Heart right ventricle (tissue), 16 donors: Measurements from ENCODE around the gene FGF1. TPM values are rescaled to one million over a fixed set of nuclear protein-coding genes. Genes with fewer than 3 reads are reported as not detected.

Experiments used
- ATAC-seq, 8 donors: fragments of 200-7000 bp; cut with Tn5 transposase; one replicate each; pipeline ENCODE4 v1.9.1; 2020; ENCODE audit warnings: mild to moderate bottlenecking in 8 of 8, moderate library complexity in 8 of 8, moderate number of reproducible peaks in 1 of 8
- DNase-seq, 2 donors: peaks; one replicate each; pipeline ENCODE4 v3.0.0-alpha.2; 2020
- H3K27ac ChIP-seq, 10 donors: fragments of 200-600 bp; sonication (generic) in 2 of 10; one replicate each; pipeline versions ENCODE4 v1.5.0 to v1.8.0; 2020 to 2022; ENCODE audit warnings: mild to moderate bottlenecking in 3 of 10
- H3K27me3 ChIP-seq, 7 donors: fragments of 200-600 bp; one replicate each; pipeline ENCODE4 v1.8.0; 2021 to 2022; ENCODE audit warnings: mild to moderate bottlenecking in 2 of 7
- H3K36me3 ChIP-seq, 9 donors: fragments of 200-600 bp; sonication (generic) in 1 of 9; one replicate each; pipeline versions ENCODE4 v1.5.0 to v1.8.0; 2020 to 2022; ENCODE audit warnings: mild to moderate bottlenecking in 2 of 9
- H3K4me1 ChIP-seq, 9 donors: fragments of 200-600 bp; sonication (generic) in 1 of 9; one replicate each; pipeline versions ENCODE4 v1.5.0 to v1.8.0; 2020 to 2022; ENCODE audit warnings: mild to moderate bottlenecking in 4 of 9
- H3K4me3 ChIP-seq, 10 donors: fragments of 200-600 bp; sonication (generic) in 2 of 10; one replicate each; pipeline versions ENCODE4 v1.5.0 to v1.8.0; 2020 to 2022; ENCODE audit warnings: mild to moderate bottlenecking in 7 of 10, moderate library complexity in 2 of 10
- H3K9me3 ChIP-seq, 11 donors: fragments of 200-600 bp in 10 of 11; sonication (generic) in 2 of 11; one replicate each; pipeline versions ENCODE4 v1.5.0 to v1.8.0; 2013 to 2022; ENCODE audit warnings: mild to moderate bottlenecking in 2 of 11, control low read depth in 1 of 11, moderate library complexity in 1 of 11
- WGBS, 2 donors: extraction: QIAGEN DNeasy Blood & Tissue Kit; methylation state at CpG; one replicate each; pipeline ENCODE4 v1.1.7; 2013; ENCODE audit warnings: inconsistent platforms in 1 of 2; 5-methylcytosine and 5-hydroxymethylcytosine counted together
- intact Hi-C, 10 donors: fragments of 100-400 bp; cut with DNase I; formaldehyde crosslinking; loops; one replicate each; pipeline versions ENCODE4 v1.11.1 to v1.14.2; 2022
- polyA plus RNA-seq, 2 donors: library from polyadenylated mRNA; stranded (reverse); fragments of 200-250 nt; gene quantifications; one replicate each; pipeline ENCODE4 v1.2.3, GENCODE V29; 2013
- total RNA-seq, 10 donors: library from RNA; stranded (reverse); fragmentation: NEBNext Ultra II Directional in 3 of 10; extraction: Animal tissue kit (Norgen Biotek cat#: 25700) in 3 of 10; gene quantifications; one replicate each; pipeline versions ENCODE4 v1.2.1 to v1.2.4, GENCODE V29; 2021 to 2023
- TF ChIP-seq, protein P1 (sequence below), 9 donors: fragments of 200-600 bp; sonication (generic) in 2 of 9; IDR thresholded peaks; one replicate each; pipeline versions ENCODE4 v1.5.0 to v1.8.0; 2021 to 2022; ENCODE audit warnings: antibody characterized with exemption in 9 of 9, mild to moderate bottlenecking in 5 of 9, moderate library complexity in 1 of 9
- donor health status: Arrhythmogenic right ventricular cardiomyopathy.
- donor health status: ischemic (EF 13 %, LVEDD 7.1; RV severe dilation, severe dysfunction).
- donor health status: healthy with polysubstance abuse.
- donor health status: DM: no; HTN: yes; CAD: no.
- donor health status: DM: no; HTN: no; CAD: no.
- donor health status: ischemic (EF 25% LVEDD 6.9; RV normal size, moderate dysfunction).
- donor health status: ischemic (EF 25% LVEDD 5.7; RV mildly dilated, moderate dysfunction).
- donor health status: healthy.
- donor health status: DM: yes; HTN: yes; CAD: no.
- donor health status: Ischemic cardiomyopathy.
- donor health status: ischemic (EF 35%, LVEDD 5.7; RV mildly dilated, moderate dysfunction).
- donor health status: nonischemic (EF 11% LVEDD 7.7; RV severe dilation, severe dysfunction).
- donor health status: DM: yes; HTN: yes; CAD: no.
- donor health status: PGD.
- donor health status: ischemic (EF 29% LVEDD 5.4; RV normal size, mild dysfunction).
- donor health status: nonischemic (EF 23%, LVEDD 6.1; RV moderate dilation, normal function).

Gene FGF1
- total and polyA plus RNA-seq, 12 donors, result 5.1 to 110 (median 53.7) TPM

DNA sequence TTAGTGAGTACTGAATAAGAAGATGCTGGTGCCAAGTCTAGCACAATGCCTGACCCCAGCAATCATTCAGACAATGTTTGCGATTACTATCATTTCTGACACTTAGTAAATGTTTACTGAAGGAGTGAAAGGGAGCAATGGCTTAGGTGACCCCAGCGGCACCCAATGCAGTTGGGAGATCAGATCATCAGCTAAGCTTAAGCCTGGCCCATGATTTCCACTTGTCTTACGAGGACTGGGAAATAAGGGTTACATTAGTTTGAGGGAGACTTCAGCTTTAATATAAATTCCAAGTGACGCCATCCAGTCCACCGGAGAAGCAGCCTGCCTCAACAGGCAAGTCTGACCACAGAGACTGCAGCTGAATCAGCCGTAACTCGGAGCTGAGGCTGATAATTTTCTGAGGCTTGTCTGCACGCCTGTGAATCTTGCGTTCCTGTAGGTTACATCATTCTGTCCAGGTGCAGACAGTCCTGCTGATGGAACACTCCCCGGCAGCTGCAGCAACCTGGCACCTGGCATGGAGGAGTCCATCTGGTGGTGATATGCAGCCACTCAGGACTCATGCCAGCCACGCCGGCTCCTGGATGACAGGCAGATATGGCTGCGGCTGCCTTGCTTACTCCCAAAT, 34.9 kb upstream of the FGF1 start:
- Histone ChIP-seq H3K4me1 (peaks cover 4 to 34% (median 20%) of the 10 kb centered on the region in 9 donors), H3K36me3 (no peaks in the 10 kb centered on the region), H3K9me3 (no peaks in the 10 kb centered on the region), H3K4me3 (no peak overlapping the region), H3K27me3 (no peaks in the 10 kb centered on the region), H3K27ac (peak overlapping the region in 1 of 10 donors; percentile 6)
- TF ChIP-seq, protein P1, sequence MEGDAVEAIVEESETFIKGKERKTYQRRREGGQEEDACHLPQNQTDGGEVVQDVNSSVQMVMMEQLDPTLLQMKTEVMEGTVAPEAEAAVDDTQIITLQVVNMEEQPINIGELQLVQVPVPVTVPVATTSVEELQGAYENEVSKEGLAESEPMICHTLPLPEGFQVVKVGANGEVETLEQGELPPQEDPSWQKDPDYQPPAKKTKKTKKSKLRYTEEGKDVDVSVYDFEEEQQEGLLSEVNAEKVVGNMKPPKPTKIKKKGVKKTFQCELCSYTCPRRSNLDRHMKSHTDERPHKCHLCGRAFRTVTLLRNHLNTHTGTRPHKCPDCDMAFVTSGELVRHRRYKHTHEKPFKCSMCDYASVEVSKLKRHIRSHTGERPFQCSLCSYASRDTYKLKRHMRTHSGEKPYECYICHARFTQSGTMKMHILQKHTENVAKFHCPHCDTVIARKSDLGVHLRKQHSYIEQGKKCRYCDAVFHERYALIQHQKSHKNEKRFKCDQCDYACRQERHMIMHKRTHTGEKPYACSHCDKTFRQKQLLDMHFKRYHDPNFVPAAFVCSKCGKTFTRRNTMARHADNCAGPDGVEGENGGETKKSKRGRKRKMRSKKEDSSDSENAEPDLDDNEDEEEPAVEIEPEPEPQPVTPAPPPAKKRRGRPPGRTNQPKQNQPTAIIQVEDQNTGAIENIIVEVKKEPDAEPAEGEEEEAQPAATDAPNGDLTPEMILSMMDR (IDR thresholded peaks at IDR 0.05), result peak in 1 of 9 donors; percentile 7
- intact Hi-C loops, result loop anchor here in 2 of 10 donors (5.0 kb wide), 2 partner anchors 52 to 162 kb away; partner anchors contain the start of gene ARHGAP26 (in 1 of the 2)
- DNase-seq (peak in 1 of 2 donors; percentile 52), ATAC-seq (peak in 3 of 8 donors; percentile 18 to 32 (median 18))
- WGBS, 2 donors, result 60 to 70% methylated on average over 13 of the region's 13 CpGs

DNA sequence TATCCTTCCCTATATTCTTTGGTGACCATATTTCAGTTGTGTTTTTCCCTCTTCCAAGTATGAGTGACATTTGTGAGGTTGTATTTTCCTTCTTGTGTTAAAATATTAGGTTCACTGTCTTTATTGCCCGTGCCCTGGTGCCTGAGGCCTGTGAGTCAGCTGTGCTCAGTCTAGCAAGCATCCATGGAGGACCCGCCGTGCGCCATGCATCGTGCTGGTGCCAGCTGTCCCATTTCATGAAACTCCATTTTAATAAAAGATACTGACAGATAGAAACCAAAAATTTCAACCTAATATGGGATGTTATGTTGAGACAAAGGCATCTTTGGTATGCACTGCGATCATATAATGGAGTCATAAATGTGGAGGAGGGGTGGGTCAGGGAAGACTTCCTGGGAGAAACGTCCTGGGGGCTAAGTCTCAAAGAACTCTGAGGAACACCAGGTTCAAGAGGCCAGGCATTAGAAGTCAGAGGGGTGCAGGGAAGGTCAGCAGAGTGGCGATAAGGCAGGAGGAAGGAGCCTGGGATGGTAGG, 34.0 kb upstream of the FGF1 start:
- DNase-seq, result no peak
- no peak overlapping the region for H3K27ac ChIP-seq
- peaks cover 4 to 35% (median 23%) of the 10 kb centered on the region in 9 donors for H3K4me1 ChIP-seq
- intact Hi-C loops, result loop anchor here in 8 of 10 donors (2.0 to 5.0 kb wide), 5 partner anchors 32 to 162 kb away; partner anchors contain the start of gene ARHGAP26 (in 3 of the 8)
- WGBS, 2 donors, result 89 to 92% methylated on average over 8 of the region's 8 CpGs
- no peaks in the 10 kb centered on the region for H3K9me3 ChIP-seq
- H3K36me3 ChIP-seq, result no peaks in the 10 kb centered on the region
- TF ChIP-seq, protein P1 (IDR thresholded peaks at IDR 0.05), result no peak
- H3K27me3 ChIP-seq, result no peaks in the 10 kb centered on the region
- H3K4me3 ChIP-seq, result no peak overlapping the region
- ATAC-seq, result no peak

DNA sequence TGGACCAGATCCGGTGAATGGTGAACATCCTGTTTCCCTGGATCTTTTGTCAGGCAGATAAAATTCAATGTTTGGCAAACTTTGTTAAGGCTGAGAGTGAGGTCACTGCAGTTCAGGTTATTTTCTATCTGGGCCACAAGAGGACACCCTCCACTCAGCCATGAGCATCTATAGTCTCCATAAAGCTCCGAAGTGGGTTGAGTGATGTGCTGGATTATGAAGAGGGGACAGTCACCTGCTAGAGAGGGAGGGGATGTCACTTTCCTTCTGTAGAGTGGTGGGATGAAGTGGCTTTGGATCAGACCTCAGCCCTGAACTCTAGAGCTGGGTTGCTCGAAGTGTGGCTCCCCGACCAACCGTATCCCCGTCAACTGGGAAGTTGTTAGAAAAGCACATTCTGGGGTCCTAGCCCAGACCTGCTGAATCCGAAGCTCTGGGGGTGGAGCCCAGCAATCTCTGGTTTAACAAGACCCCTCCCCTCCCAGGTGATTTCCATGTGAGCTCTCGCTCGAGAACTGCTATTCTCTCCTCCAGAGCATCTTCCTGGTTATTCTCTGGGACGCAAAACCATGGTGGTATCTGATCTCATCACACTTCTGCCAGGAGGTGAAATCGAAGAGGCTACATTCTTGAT, 31.8 kb upstream of the FGF1 start:
- no peaks in the 10 kb centered on the region for H3K36me3 ChIP-seq
- H3K27ac ChIP-seq, result peak overlapping the region in 9 of 10 donors; percentile 56 to 82 (median 68)
- TF ChIP-seq, protein P1 (IDR thresholded peaks at IDR 0.05), result peak; percentile 57 to 88 (median 74)
- WGBS, 2 donors, result 70 to 71% methylated on average over 11 of the region's 11 CpGs
- H3K4me3 ChIP-seq, result no peak overlapping the region
- intact Hi-C loops, result loop anchor here in 9 of 10 donors (1.0 to 5.0 kb wide), 8 partner anchors 35 to 171 kb away; partner anchors contain the start of gene ARHGAP26 (in 2 of the 9)
- H3K4me1 ChIP-seq, result peaks cover 6 to 47% (median 28%) of the 10 kb centered on the region in 9 donors
- no peaks in the 10 kb centered on the region for H3K27me3 ChIP-seq
- ATAC-seq, result peak; percentile 63 to 79 (median 70)
- no peaks in the 10 kb centered on the region for H3K9me3 ChIP-seq
- DNase-seq, result peak in 1 of 2 donors; percentile 59

DNA sequence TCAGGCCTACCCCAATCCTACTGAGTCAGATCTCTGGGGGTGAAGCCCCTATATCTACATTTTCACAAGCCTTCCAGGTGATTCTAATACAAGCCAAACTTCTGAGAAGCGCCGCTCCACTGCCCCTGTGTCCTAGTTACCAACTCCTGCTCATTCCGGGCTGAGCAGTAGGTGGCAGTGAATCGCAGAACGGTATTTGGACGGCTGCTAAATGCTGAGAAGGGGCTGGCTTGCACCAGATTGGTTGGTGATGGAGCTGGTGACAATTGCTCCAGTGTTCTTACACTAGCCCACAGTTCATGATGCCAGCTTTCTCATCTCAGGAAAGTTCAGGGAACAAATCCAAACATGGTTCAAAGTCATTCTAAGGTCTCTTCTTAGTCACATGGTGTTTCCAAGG, 31.1 kb upstream of the FGF1 start:
- 25 to 28% methylated on average over 6 of the region's 6 CpGs for WGBS, 2 donors
- DNase-seq, result peak; percentile 38 to 62
- ATAC-seq, result peak; percentile 21 to 72 (median 61)
- Histone ChIP-seq H3K4me1 (peaks cover 6 to 54% (median 34%) of the 10 kb centered on the region in 9 donors), H3K27me3 (no peaks in the 10 kb centered on the region), H3K4me3 (peak overlapping the region in 1 of 10 donors; percentile 22), H3K36me3 (no peaks in the 10 kb centered on the region), H3K9me3 (peaks cover 0 to under 1% (median 0%) of the 10 kb centered on the region in 11 donors), H3K27ac (peak overlapping the region; percentile 13 to 82 (median 68))
- intact Hi-C loops, result loop anchor here in 8 of 10 donors (1.0 to 5.0 kb wide), 7 partner anchors 35 to 172 kb away; partner anchors contain the start of gene ARHGAP26 (in 2 of the 8)
- TF ChIP-seq, protein P1 (IDR thresholded peaks at IDR 0.05), result peak in 7 of 9 donors; percentile 32 to 64 (median 43)
